IMR-90 (cell line): Measurements from ENCODE around the gene SLC23A2. TPM values are rescaled to one million over a fixed set of nuclear protein-coding genes. Genes with fewer than 3 reads are reported as not detected.

Experiments
- ATAC-seq: fragments of 200-7000 bp; cut with Tn5 transposase; 2 replicates; pipeline ENCODE4 v1.9.1; 2020; ENCODE audit warnings: low read depth, mild to moderate bottlenecking, moderate library complexity
- BruUV-seq: library from RNA; stranded (reverse); fragments of 400-500 nt; replicated peaks from 2 replicates; lab custom pipeline; 2021; lab: Mats Ljungman, UMichigan
- CTCF ChIA-PET: fragments of 300-600 bp; formaldehyde crosslinking; extraction: SDS; loops from one replicate; lab custom pipeline; 2021; ENCODE audit warnings: antibody characterized with exemption; lab: Yijun Ruan, JAX
- POLR2A ChIA-PET: fragments of 300-600 bp; sonication (Branson Sonifier 250); formaldehyde crosslinking; loops from one replicate; lab custom pipeline; 2022; ENCODE audit warnings: antibody characterized with exemption; ENCODE audit not compliant: unreplicated experiment; lab: Charles Lee
- DNase-seq: peaks from one replicate; pipeline ENCODE4 v3.0.0; 2013
- H2AFZ ChIP-seq: replicated peaks from 2 replicates; pipeline ENCODE3; 2013; ENCODE audit warnings: low read length, mild to moderate bottlenecking; ENCODE audit not compliant: poor library complexity
- H2AK5ac ChIP-seq: 2 replicates; pipeline ENCODE4 v1.6.1; 2013; ENCODE audit warnings: low read depth, low read length, inconsistent platforms
- H2AK9ac ChIP-seq: replicated peaks from 2 replicates; pipeline ENCODE3; 2013; ENCODE audit warnings: mild to moderate bottlenecking, low read depth, low read length, moderate library complexity; ENCODE audit not compliant: poor library complexity
- H2BK120ac ChIP-seq: 2 replicates; pipeline ENCODE4 v1.6.1; 2013; ENCODE audit warnings: low read depth, low read length, inconsistent platforms
- H2BK15ac ChIP-seq: 3 replicates; pipeline ENCODE4 v1.6.1; 2013; ENCODE audit warnings: low read depth, low read length, inconsistent platforms
- H2BK20ac ChIP-seq: 2 replicates; pipeline ENCODE4 v1.6.1; 2013; ENCODE audit warnings: low read depth, mild to moderate bottlenecking, inconsistent platforms, low read length, moderate library complexity
- H2BK5ac ChIP-seq: 2 replicates; pipeline ENCODE4 v1.6.1; 2013; ENCODE audit warnings: mild to moderate bottlenecking, low read depth, low read length, inconsistent platforms; ENCODE audit not compliant: poor library complexity, severe bottlenecking
- H3K14ac ChIP-seq: replicated peaks from 2 replicates; pipeline ENCODE4 v1.6.1; 2013; ENCODE audit warnings: low read depth, low read length, inconsistent platforms
- H3K18ac ChIP-seq: 2 replicates; pipeline ENCODE4 v1.6.1; 2013; ENCODE audit warnings: low read depth, low read length, control low read depth
- H3K23ac ChIP-seq: 2 replicates; pipeline ENCODE4 v1.6.1; 2013; ENCODE audit warnings: low read depth, low read length, inconsistent platforms
- H3K27ac ChIP-seq: 2 replicates; pipeline ENCODE4 v1.5.1; 2013; ENCODE audit warnings: mild to moderate bottlenecking, control low read depth, low read length; ENCODE audit not compliant: insufficient read depth
- H3K27me3 ChIP-seq: 2 replicates; pipeline ENCODE4 v1.6.1; 2013; ENCODE audit warnings: low read length; ENCODE audit not compliant: control insufficient read depth, insufficient read depth
- H3K36me3 ChIP-seq: 2 replicates; pipeline ENCODE4 v1.6.1; 2013; ENCODE audit warnings: low read length, mixed read lengths; ENCODE audit not compliant: control insufficient read depth, insufficient read depth
- H3K4ac ChIP-seq: 2 replicates; pipeline ENCODE4 v1.6.1; 2013; ENCODE audit warnings: low read depth, low read length, inconsistent platforms
- H3K4me1 ChIP-seq: 2 replicates; pipeline ENCODE4 v1.6.1; 2013; ENCODE audit warnings: low read length, mixed read lengths; ENCODE audit not compliant: control insufficient read depth, insufficient read depth
- H3K4me2 ChIP-seq: 2 replicates; pipeline ENCODE4 v1.6.1; 2013; ENCODE audit warnings: low read depth, mild to moderate bottlenecking, control low read depth, low read length, moderate library complexity
- H3K4me3 ChIP-seq: 2 replicates; pipeline ENCODE4 v1.5.1; 2013; ENCODE audit warnings: low read depth, mild to moderate bottlenecking, control low read depth, low read length, moderate library complexity; ENCODE audit not compliant: insufficient read depth
- H3K56ac ChIP-seq: 2 replicates; pipeline ENCODE4 v1.6.1; 2013; ENCODE audit warnings: low read length, inconsistent platforms; ENCODE audit not compliant: insufficient read depth; ENCODE audit errors: extremely low read depth
- H3K79me1 ChIP-seq, 2 experiments: 2 replicates each; pipeline ENCODE4 v1.6.1; 2013; ENCODE audit warnings: low read length in 2 of 2, inconsistent platforms in 1 of 2, low read depth in 1 of 2
- H3K9ac ChIP-seq: 2 replicates; pipeline ENCODE4 v1.6.1; 2013; ENCODE audit warnings: low read depth, low read length, control low read depth
- H3K9me1 ChIP-seq: 2 replicates; pipeline ENCODE4 v1.6.1; 2013; ENCODE audit warnings: low read length, inconsistent platforms; ENCODE audit not compliant: insufficient read depth
- H3K9me3 ChIP-seq: 2 replicates; pipeline ENCODE4 v1.6.1; 2013; ENCODE audit warnings: low read length; ENCODE audit not compliant: control insufficient read depth, insufficient read depth
- H4K20me1 ChIP-seq: 2 replicates; pipeline ENCODE4 v1.6.1; 2013; ENCODE audit warnings: low read length, inconsistent platforms; ENCODE audit not compliant: insufficient read depth
- H4K5ac ChIP-seq: 2 replicates; pipeline ENCODE4 v1.6.1; 2013; ENCODE audit warnings: mild to moderate bottlenecking, low read depth, low read length, control low read depth
- H4K8ac ChIP-seq, 2 experiments: 2 replicates each; pipeline ENCODE4 v1.6.1; 2013; ENCODE audit warnings: low read depth in 2 of 2, low read length in 2 of 2, control low read depth in 1 of 2, inconsistent platforms in 1 of 2
- H4K91ac ChIP-seq: 2 replicates; pipeline ENCODE4 v1.6.1; 2013; ENCODE audit warnings: low read depth, low read length, inconsistent platforms; ENCODE audit not compliant: insufficient read depth
- BHLHE40 ChIP-seq: fragments of 150-350 bp; IDR thresholded peaks from 2 replicates; pipeline ENCODE4 v1.6.1; 2016; ENCODE audit warnings: mild to moderate bottlenecking, low read depth, low read length
- CEBPB ChIP-seq: IDR thresholded peaks from 2 replicates; pipeline ENCODE4 v1.6.1; 2012; ENCODE audit warnings: low read depth, low read length, improper control_type of control experiment
- CHD1 ChIP-seq: IDR thresholded peaks from 2 replicates; pipeline ENCODE4 v1.6.1; 2012; ENCODE audit warnings: low read depth, low read length, improper control_type of control experiment
- CTCF ChIP-seq: conservative IDR thresholded peaks from 2 replicates; pipeline ENCODE4 v1.5.1; 2012; ENCODE audit warnings: mild to moderate bottlenecking, low read depth, low read length, improper control_type of control experiment
- ELK1 ChIP-seq: fragments of 150-350 bp; IDR thresholded peaks from 2 replicates; pipeline ENCODE4 v1.6.1; 2016; ENCODE audit warnings: low read depth, mild to moderate bottlenecking, low read length, moderate library complexity, borderline replicate concordance
- FOS ChIP-seq: fragments of 150-350 bp; IDR thresholded peaks from 2 replicates; pipeline ENCODE4 v1.6.1; 2016; ENCODE audit warnings: low read depth, low read length
- MAFK ChIP-seq: IDR thresholded peaks from 2 replicates; pipeline ENCODE4 v1.6.1; 2012; ENCODE audit warnings: low read depth, low read length, improper control_type of control experiment
- MAZ ChIP-seq: IDR thresholded peaks from 2 replicates; pipeline ENCODE4 v1.6.1; 2012; ENCODE audit warnings: low read depth, mild to moderate bottlenecking, low read length, improper control_type of control experiment, moderate library complexity, borderline replicate concordance
- MXI1 ChIP-seq: IDR thresholded peaks from 2 replicates; pipeline ENCODE4 v1.6.1; 2012; ENCODE audit warnings: low read depth, mild to moderate bottlenecking, low read length, moderate library complexity, borderline replicate concordance
- NFE2L2 ChIP-seq: fragments of 150-350 bp; IDR thresholded peaks from 2 replicates; pipeline ENCODE4 v1.6.1; 2016; ENCODE audit warnings: low read depth, mild to moderate bottlenecking, low read length
- POLR2A ChIP-seq: IDR thresholded peaks from 2 replicates; pipeline ENCODE4 v1.6.1; 2012; ENCODE audit warnings: mild to moderate bottlenecking, low read depth, low read length
- RAD21 ChIP-seq: IDR thresholded peaks from 2 replicates; pipeline ENCODE4 v1.6.1; 2012; ENCODE audit warnings: low read length, improper control_type of control experiment
- RCOR1 ChIP-seq: IDR thresholded peaks from 2 replicates; pipeline ENCODE4 v1.6.1; 2012; ENCODE audit warnings: mild to moderate bottlenecking, low read length, improper control_type of control experiment; ENCODE audit not compliant: insufficient replicate concordance
- RFX5 ChIP-seq: IDR thresholded peaks from 2 replicates; pipeline ENCODE4 v1.8.0; 2012; ENCODE audit warnings: low read depth, mild to moderate bottlenecking, low read length, moderate library complexity
- SMC3 ChIP-seq: fragments of 150-350 bp; IDR thresholded peaks from 2 replicates; pipeline ENCODE4 v1.6.1; 2016; ENCODE audit warnings: low read depth, mild to moderate bottlenecking, antibody characterized with exemption, low read length, moderate library complexity
- WGBS, 2 experiments: methylation state at CpG; one replicate each; pipeline versions ENCODE4 v1.1.5 to v1.1.7; 2013; ENCODE audit warnings: missing lambda C conversion rate in 2 of 2; ENCODE audit not compliant: insufficient read length in 1 of 2; ENCODE audit errors: extremely low coverage in 2 of 2; 5-methylcytosine and 5-hydroxymethylcytosine counted together
- dilution Hi-C: fragments of 300-500 bp; cut with HindIII; formaldehyde crosslinking; loops from one replicate; pipeline ENCODE4 v1.14.3; 2018; ENCODE audit warnings: low sequenced_read_pairs; ENCODE audit not compliant: unreplicated experiment
- in situ Hi-C: fragments of 300-500 bp; cut with MboI; formaldehyde crosslinking; loops from 3 replicates; pipeline ENCODE4 v1.14.3; 2019; ENCODE audit warnings: low sequenced_read_pairs, inconsistent platforms, mixed read lengths
- intact Hi-C: fragments of 100-400 bp; cut with micrococcal nuclease; formaldehyde crosslinking; loops from 2 replicates; pipeline ENCODE4 v1.10.0; 2022
- polyA plus RNA-seq, 3 experiments: library from polyadenylated mRNA; depleted of rRNA; stranded (reverse); fragments of >200 nt; gene quantifications; 2 replicates each; pipeline ENCODE4 v1.2.3, GENCODE V29; 2012; ENCODE audit warnings: low replicate concordance in 1 of 3
- total RNA-seq: library from RNA; depleted of rRNA; stranded (reverse); fragments of >200 nt; gene quantifications from 2 replicates; pipeline ENCODE4 v1.2.3, GENCODE V29; 2012
- TF ChIP-seq, protein P1 (sequence below): fragments of 150-350 bp; IDR thresholded peaks from 2 replicates; pipeline ENCODE4 v1.6.1; 2017; ENCODE audit warnings: mild to moderate bottlenecking, antibody characterized with exemption, low read length, low read depth

SLC23A2 gene
- total and polyA plus RNA-seq, 2 of the 4 experiments (the other 2 are of a cell fraction): 10.2 to 14.4 TPM

DNA sequence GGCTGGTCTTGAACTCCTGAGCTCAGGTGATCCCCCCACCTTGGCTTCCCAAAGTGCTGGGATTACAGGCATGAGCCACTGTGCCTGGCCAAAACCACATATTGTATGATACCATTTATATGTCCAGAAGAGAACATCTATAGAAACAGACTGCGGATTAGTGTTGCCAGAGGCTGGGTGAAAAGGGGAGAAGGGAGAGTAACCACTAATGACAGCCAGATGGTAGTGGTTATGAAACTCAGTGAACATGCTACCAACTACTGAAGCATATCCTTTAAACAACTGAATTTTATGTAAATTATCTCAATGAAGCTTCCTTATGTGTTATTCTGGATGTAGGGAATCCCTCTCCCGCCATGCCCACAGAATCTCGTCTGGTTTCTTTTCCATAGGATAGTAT, 15.7 kb downstream of the SLC23A2 start:
- H3K9me3 ChIP-seq: no peaks in the 10 kb centered on the region
- dilution Hi-C loops (no loop called here), intact Hi-C loops (no loop called here), in situ Hi-C loops (no loop called here)
- ChIA-PET CTCF (no interaction called here), POLR2A (no interaction called here)
- H2BK20ac ChIP-seq: no peak overlapping the region
- no peak overlapping the region for H2BK15ac ChIP-seq
- H3K4me1 ChIP-seq: no peaks in the 10 kb centered on the region; the same call in 1 of the 2 replicates
- H3K14ac ChIP-seq: no peak overlapping the region
- H3K79me1 ChIP-seq: peaks cover 7 to 42% of the 10 kb centered on the region in 2 experiments; a peak in 3 of 4 replicates
- H3K56ac ChIP-seq: no peak overlapping the region
- H3K9ac ChIP-seq: no peak overlapping the region
- ATAC-seq (no peak), DNase-seq (peak; percentile 33)
- no peak overlapping the region for H3K4ac ChIP-seq
- no peak overlapping the region for H2BK5ac ChIP-seq
- no peak overlapping the region for H3K4me3 ChIP-seq
- H3K27ac ChIP-seq: no peak overlapping the region
- no peak overlapping the region for H4K8ac ChIP-seq
- no peak overlapping the region for H2AK5ac ChIP-seq
- no peaks in the 10 kb centered on the region for H3K9me1 ChIP-seq
- no peaks in the 10 kb centered on the region for H3K27me3 ChIP-seq
- H2BK120ac ChIP-seq: no peak overlapping the region
- no peak overlapping the region for H4K91ac ChIP-seq
- H2AFZ ChIP-seq: no peak overlapping the region
- H3K23ac ChIP-seq: no peak overlapping the region
- no peak overlapping the region for H3K18ac ChIP-seq
- H4K20me1 ChIP-seq: peaks cover 12% of the 10 kb centered on the region
- H3K36me3 ChIP-seq: no peaks in the 10 kb centered on the region
- WGBS, 2 experiments: no CpG with 5 or more reads among the region's 3 CpGs
- no peak overlapping the region for H2AK9ac ChIP-seq
- H4K5ac ChIP-seq: no peak overlapping the region
- BruUV-seq: no TSS peak
- H3K4me2 ChIP-seq: no peak overlapping the region
- TF ChIP-seq RCOR1 (no peak), SMC3 (no peak), NFE2L2 (no peak), BHLHE40 (no peak), FOS (no peak), CEBPB (no peak), MAFK (no peak), ELK1 (no peak), CHD1 (no peak), CTCF (no peak), POLR2A (no peak), RFX5 (no peak), MAZ (no peak), MXI1 (no peak), RAD21 (no peak)
- TF ChIP-seq, protein P1, sequence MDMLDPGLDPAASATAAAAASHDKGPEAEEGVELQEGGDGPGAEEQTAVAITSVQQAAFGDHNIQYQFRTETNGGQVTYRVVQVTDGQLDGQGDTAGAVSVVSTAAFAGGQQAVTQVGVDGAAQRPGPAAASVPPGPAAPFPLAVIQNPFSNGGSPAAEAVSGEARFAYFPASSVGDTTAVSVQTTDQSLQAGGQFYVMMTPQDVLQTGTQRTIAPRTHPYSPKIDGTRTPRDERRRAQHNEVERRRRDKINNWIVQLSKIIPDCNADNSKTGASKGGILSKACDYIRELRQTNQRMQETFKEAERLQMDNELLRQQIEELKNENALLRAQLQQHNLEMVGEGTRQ: no peak
